ENCODE measurements around the gene TMEM187. TPM values are rescaled to one million over a fixed set of nuclear protein-coding genes. Genes with fewer than 3 reads are reported as not detected.

The TMEM187 gene
- total RNA-seq, 1 donor from 2014 or later = 2.4 TPM

GRCh38 chrX:153969125-153969903 is 3.2 kb upstream of the TMEM187 start:
- TF ChIP-seq EZH2 (IDR thresholded peaks at IDR 0.05) = no peak
- TF ChIP-seq, protein P1, sequence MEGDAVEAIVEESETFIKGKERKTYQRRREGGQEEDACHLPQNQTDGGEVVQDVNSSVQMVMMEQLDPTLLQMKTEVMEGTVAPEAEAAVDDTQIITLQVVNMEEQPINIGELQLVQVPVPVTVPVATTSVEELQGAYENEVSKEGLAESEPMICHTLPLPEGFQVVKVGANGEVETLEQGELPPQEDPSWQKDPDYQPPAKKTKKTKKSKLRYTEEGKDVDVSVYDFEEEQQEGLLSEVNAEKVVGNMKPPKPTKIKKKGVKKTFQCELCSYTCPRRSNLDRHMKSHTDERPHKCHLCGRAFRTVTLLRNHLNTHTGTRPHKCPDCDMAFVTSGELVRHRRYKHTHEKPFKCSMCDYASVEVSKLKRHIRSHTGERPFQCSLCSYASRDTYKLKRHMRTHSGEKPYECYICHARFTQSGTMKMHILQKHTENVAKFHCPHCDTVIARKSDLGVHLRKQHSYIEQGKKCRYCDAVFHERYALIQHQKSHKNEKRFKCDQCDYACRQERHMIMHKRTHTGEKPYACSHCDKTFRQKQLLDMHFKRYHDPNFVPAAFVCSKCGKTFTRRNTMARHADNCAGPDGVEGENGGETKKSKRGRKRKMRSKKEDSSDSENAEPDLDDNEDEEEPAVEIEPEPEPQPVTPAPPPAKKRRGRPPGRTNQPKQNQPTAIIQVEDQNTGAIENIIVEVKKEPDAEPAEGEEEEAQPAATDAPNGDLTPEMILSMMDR (IDR thresholded peaks at IDR 0.05) = no peak
- no peak for TF ChIP-seq EZH2phosphoT487 (IDR thresholded peaks at IDR 0.05)
- Mint-ChIP-seq H3K36me3 (peaks cover 2% of the 10 kb centered on the region), H3K9me3 (no peaks in the 10 kb centered on the region), H3K4me3 (peak overlapping the region; percentile 100), H3K27ac (peak overlapping the region; percentile 87), H3K27me3 (ENCODE audit: insufficient read depth, low read depth) (peaks cover 24% of the 10 kb centered on the region), H3K4me1 (peaks cover 50% of the 10 kb centered on the region)
- H4K20me1 ChIP-seq (ENCODE audit: low read depth) = peaks cover 58% of the 10 kb centered on the region
- peak overlapping the region; percentile 80 for H3K4me3 ChIP-seq
- DNase-seq (ENCODE audit: low spot score) = peak; percentile 33
- H3K4me2 ChIP-seq = peak overlapping the region; percentile 79
- no peak overlapping the region for H3K9ac ChIP-seq
- peaks cover 21% of the 10 kb centered on the region for H3K4me1 ChIP-seq
- H3K36me3 ChIP-seq = no peaks in the 10 kb centered on the region
- H3K79me2 ChIP-seq (ENCODE audit: low read depth) = peaks cover 64% of the 10 kb centered on the region
- no peak overlapping the region for H3K27ac ChIP-seq
- H3K9me3 ChIP-seq (ENCODE audit: low read depth) = no peaks in the 10 kb centered on the region
- no peak overlapping the region for H2AFZ ChIP-seq (replicated peaks)
- H3F3A ChIP-seq (ENCODE audit: low read depth) = peaks cover 35% of the 10 kb centered on the region
- no peaks in the 10 kb centered on the region for H3K27me3 ChIP-seq

- H3K27ac ChIP-seq = no peak overlapping the region
- H3K27me3 ChIP-seq = no peaks in the 10 kb centered on the region
- peaks cover 58% of the 10 kb centered on the region for H3K79me2 ChIP-seq (ENCODE audit: low read depth)
- Mint-ChIP-seq H3K27me3 (ENCODE audit: insufficient read depth, low read depth) (peaks cover 22% of the 10 kb centered on the region), H3K27ac (peak overlapping the region; percentile 87), H3K4me3 (peak overlapping the region; percentile 100), H3K9me3 (no peaks in the 10 kb centered on the region), H3K4me1 (peaks cover 53% of the 10 kb centered on the region), H3K36me3 (peaks cover 2% of the 10 kb centered on the region)
- no peaks in the 10 kb centered on the region for H3K9me3 ChIP-seq (ENCODE audit: low read depth)
- H3K4me1 ChIP-seq = peaks cover 21% of the 10 kb centered on the region
- H3K9ac ChIP-seq = peak overlapping the region; percentile 13
- TF ChIP-seq, protein P1 (IDR thresholded peaks at IDR 0.05) = no peak
- TF ChIP-seq EZH2 (IDR thresholded peaks at IDR 0.05) (no peak), EZH2phosphoT487 (IDR thresholded peaks at IDR 0.05) (no peak)
- H2AFZ ChIP-seq (replicated peaks) = no peak overlapping the region
- peak overlapping the region; percentile 80 for H3K4me3 ChIP-seq
- no peaks in the 10 kb centered on the region for H3K36me3 ChIP-seq
- peaks cover 52% of the 10 kb centered on the region for H4K20me1 ChIP-seq (ENCODE audit: low read depth)
- H3F3A ChIP-seq (ENCODE audit: low read depth) = peaks cover 35% of the 10 kb centered on the region
- H3K4me2 ChIP-seq = peak overlapping the region; percentile 79
- DNase-seq (ENCODE audit: low spot score) = no peak
These were observed 2.6 kb upstream of the TMEM187 start for GRCh38 chrX:153969904-153970356.

DNA sequence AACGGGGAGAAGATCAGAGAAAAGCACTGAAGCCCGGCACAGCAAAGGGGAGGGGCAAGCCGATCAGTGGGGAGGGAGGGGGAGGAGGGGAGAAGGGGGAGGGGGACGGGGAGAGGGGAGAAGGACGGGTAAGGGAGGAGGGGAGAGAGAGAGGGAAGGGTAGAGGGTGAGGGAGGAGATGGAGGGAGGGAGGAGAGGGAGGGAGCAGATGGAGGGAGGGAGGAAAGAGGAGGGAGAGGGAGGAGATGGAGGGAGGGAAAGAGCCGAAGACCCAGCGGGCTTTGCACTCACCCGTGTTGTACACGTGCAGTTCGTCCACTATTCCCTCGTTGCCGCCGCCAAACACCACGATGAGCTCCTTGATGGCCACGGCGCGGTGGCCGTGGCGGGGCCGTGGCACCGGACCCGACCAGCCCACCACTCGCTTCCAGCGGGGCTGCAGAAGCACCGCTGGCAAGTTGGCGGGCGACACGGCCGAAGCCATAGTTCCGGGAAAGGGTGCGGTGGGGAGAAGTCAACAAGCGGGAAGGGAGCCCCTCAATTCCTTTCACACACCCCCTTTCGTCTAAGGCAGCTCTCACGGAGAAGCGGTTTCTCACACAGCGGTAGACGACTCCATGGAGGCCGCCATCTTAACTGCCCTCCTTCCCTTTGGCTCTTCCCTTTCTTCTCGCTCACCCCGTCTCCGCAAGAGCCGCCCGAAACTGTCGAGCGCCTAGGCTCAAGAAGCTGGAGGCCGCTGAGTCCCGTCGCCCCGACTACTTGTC is 2.0 kb upstream of the TMEM187 start:
- peaks cover 54% of the 10 kb centered on the region for H3K4me1 Mint-ChIP-seq
- H3K27ac ChIP-seq = peak overlapping the region; percentile 100
- H3K27ac Mint-ChIP-seq = peak overlapping the region; percentile 100
- peak overlapping the region; percentile 98 for H3K9ac ChIP-seq
- TF ChIP-seq EZH2 (IDR thresholded peaks at IDR 0.05) = no peak
- TF ChIP-seq, protein P1 (IDR thresholded peaks at IDR 0.05) = no peak
- no peak for TF ChIP-seq EZH2phosphoT487 (IDR thresholded peaks at IDR 0.05)
- H4K20me1 ChIP-seq (ENCODE audit: low read depth) = peaks cover 45% of the 10 kb centered on the region
- H3K27me3 Mint-ChIP-seq (ENCODE audit: insufficient read depth, low read depth) = peaks cover 22% of the 10 kb centered on the region
- no peaks in the 10 kb centered on the region for H3K36me3 ChIP-seq
- peaks cover 2% of the 10 kb centered on the region for H3K36me3 Mint-ChIP-seq
- no peaks in the 10 kb centered on the region for H3K9me3 Mint-ChIP-seq
- peak overlapping the region; percentile 79 for H3K4me2 ChIP-seq
- peak overlapping the region; percentile 80 for H3K4me3 ChIP-seq
- H3K27me3 ChIP-seq = no peaks in the 10 kb centered on the region
- no peaks in the 10 kb centered on the region for H3K9me3 ChIP-seq (ENCODE audit: low read depth)
- H3K4me3 Mint-ChIP-seq = peak overlapping the region; percentile 100
- DNase-seq (ENCODE audit: low spot score) = peak; percentile 73
- peaks cover 52% of the 10 kb centered on the region for H3K79me2 ChIP-seq (ENCODE audit: low read depth)
- no peak overlapping the region for H2AFZ ChIP-seq (replicated peaks)
- peaks cover 21% of the 10 kb centered on the region for H3K4me1 ChIP-seq
- peaks cover 35% of the 10 kb centered on the region for H3F3A ChIP-seq (ENCODE audit: low read depth)

Measured in neural progenitor cell (in vitro differentiated cells).